Thoracic aorta (tissue), 2 donors: ENCODE measurements around the gene OR2M5. TPM values are rescaled to one million over a fixed set of nuclear protein-coding genes. Genes with fewer than 3 reads are reported as not detected.

ENCODE experiments used
- ATAC-seq: fragments of 150-250 bp; one replicate; pipeline ENCODE4 v1.8.0; 2017; ENCODE audit warnings: low read depth; ENCODE audit not compliant: insufficient number of reproducible peaks, low FRiP score
- DNase-seq: peaks from one replicate; pipeline ENCODE4 v3.0.0-alpha.2; 2020; ENCODE audit warnings: low spot score
- H3K27ac ChIP-seq, 2 donors: fragments of 200-600 bp; sonication (generic); 1 replicate in 1 of 2; 2 replicates in 1 of 2; pipeline ENCODE4 v1.5.1; 2016; ENCODE audit warnings: mild to moderate bottlenecking in 2 of 2, moderate library complexity in 2 of 2
- H3K27me3 ChIP-seq: fragments of 200-600 bp; sonication (generic); replicated peaks from 2 replicates; pipeline ENCODE4 v1.6.0; 2016; ENCODE audit warnings: mild to moderate bottlenecking; ENCODE audit not compliant: insufficient read depth
- H3K36me3 ChIP-seq: fragments of 200-600 bp; sonication (generic); one replicate; pipeline ENCODE4 v1.5.1; 2016
- H3K4me1 ChIP-seq, 2 donors: fragments of 200-600 bp; sonication (generic); 1 replicate in 1 of 2; 2 replicates in 1 of 2; pipeline versions ENCODE4 v1.5.1 to v1.6.0; 2016; ENCODE audit warnings: low read depth in 2 of 2, mild to moderate bottlenecking in 1 of 2; ENCODE audit not compliant: control insufficient read depth in 1 of 2
- H3K4me3 ChIP-seq: fragments of 200-600 bp; sonication (generic); 2 replicates; pipeline ENCODE4 v1.5.1; 2016; ENCODE audit warnings: mild to moderate bottlenecking
- H3K9me3 ChIP-seq: fragments of 200-600 bp; sonication (generic); 2 replicates; pipeline ENCODE4 v1.5.1; 2016
- CTCF ChIP-seq: fragments of 200-600 bp; sonication (generic); IDR thresholded peaks from one replicate; pipeline ENCODE4 v1.5.1; 2019; ENCODE audit warnings: antibody characterized with exemption
- total RNA-seq, 2 donors: library from RNA; depleted of rRNA; stranded (reverse); fragments of >200 nt; gene quantifications; one replicate each; pipeline versions ENCODE4 v1.1.0 to v1.2.3, GENCODE V29; 2016

OR2M5 gene
- total RNA-seq, 2 donors from 2014 or later, result not detected

GRCh38 chr1:248155927-248156326, 11.0 kb downstream of the OR2M5 start:
- Histone ChIP-seq H3K9me3 (no peaks in the 10 kb centered on the region), H3K27me3 (no peaks in the 10 kb centered on the region), H3K27ac (no peak overlapping the region), H3K4me3 (no peak overlapping the region), H3K36me3 (no peaks in the 10 kb centered on the region), H3K4me1 (no peaks in the 10 kb centered on the region)
- DNase-seq (no peak), ATAC-seq (no peak)
- no peak for TF ChIP-seq CTCF

GRCh38 chr1:248158758-248159157, 13.8 kb downstream of the OR2M5 start:
- TF ChIP-seq CTCF, result no peak
- Histone ChIP-seq H3K36me3 (no peaks in the 10 kb centered on the region), H3K4me1 (no peaks in the 10 kb centered on the region), H3K27me3 (no peaks in the 10 kb centered on the region), H3K27ac (no peak overlapping the region), H3K9me3 (no peaks in the 10 kb centered on the region), H3K4me3 (no peak overlapping the region)
- ATAC-seq (no peak), DNase-seq (no peak)

GRCh38 chr1:248164031-248164430, 19.1 kb downstream of the OR2M5 start:
- no peak overlapping the region for H3K4me3 ChIP-seq
- ATAC-seq (no peak), DNase-seq (no peak)
- no peaks in the 10 kb centered on the region for H3K9me3 ChIP-seq
- H3K27ac ChIP-seq, result no peak overlapping the region
- no peaks in the 10 kb centered on the region for H3K36me3 ChIP-seq
- H3K4me1 ChIP-seq, result no peaks in the 10 kb centered on the region
- no peaks in the 10 kb centered on the region for H3K27me3 ChIP-seq
- TF ChIP-seq CTCF, result no peak

GRCh38 chr1:248165186-248165585, 20.2 kb downstream of the OR2M5 start:
- no peak for DNase-seq
- no peak for ATAC-seq
- TF ChIP-seq CTCF, result no peak

GRCh38 chr1:248174521-248174920, 29.6 kb downstream of the OR2M5 start, which contains the start of gene OR2M2:
Gene OR2M2 (plus strand): TSS chr1:248174821. CDS start chr1:248179986, 5,165 bp downstream.
- Histone ChIP-seq H3K4me1 (no peaks in the 10 kb centered on the region), H3K4me3 (no peak within 1 kb of the TSS), H3K9me3 (no peaks in the 10 kb centered on the region), H3K36me3 (no peaks in the 10 kb centered on the region), H3K27ac (no peak within 1 kb of the TSS), H3K27me3 (no peaks in the 10 kb centered on the region)
- no peak for ATAC-seq
- no peak for TF ChIP-seq CTCF
- no peak for DNase-seq

More at GRCh38 chr1:248165186-248165585, 20.2 kb downstream of the OR2M5 start:
- Histone ChIP-seq H3K27me3 (no peaks in the 10 kb centered on the region), H3K9me3 (no peaks in the 10 kb centered on the region), H3K4me1 (no peaks in the 10 kb centered on the region), H3K4me3 (no peak overlapping the region), H3K36me3 (no peaks in the 10 kb centered on the region), H3K27ac (no peak overlapping the region)
